IMR-90 (cell line): ENCODE measurements around the gene LRRC4C. TPM values are rescaled to one million over a fixed set of nuclear protein-coding genes. Genes with fewer than 3 reads are reported as not detected.

Source experiments
- ATAC-seq: fragments of 200-7000 bp; cut with Tn5 transposase; 2 replicates; pipeline ENCODE4 v1.9.1; 2020; ENCODE audit warnings: low read depth, mild to moderate bottlenecking, moderate library complexity
- BruUV-seq: library from RNA; stranded (reverse); fragments of 400-500 nt; replicated peaks from 2 replicates; lab custom pipeline; 2021; lab: Mats Ljungman, UMichigan
- CTCF ChIA-PET: fragments of 300-600 bp; formaldehyde crosslinking; extraction: SDS; loops from one replicate; lab custom pipeline; 2021; ENCODE audit warnings: antibody characterized with exemption; lab: Yijun Ruan, JAX
- POLR2A ChIA-PET: fragments of 300-600 bp; sonication (Branson Sonifier 250); formaldehyde crosslinking; loops from one replicate; lab custom pipeline; 2022; ENCODE audit warnings: antibody characterized with exemption; ENCODE audit not compliant: unreplicated experiment; lab: Charles Lee
- DNase-seq: peaks from one replicate; pipeline ENCODE4 v3.0.0; 2013
- H2AFZ ChIP-seq: replicated peaks from 2 replicates; pipeline ENCODE3; 2013; ENCODE audit warnings: low read length, mild to moderate bottlenecking; ENCODE audit not compliant: poor library complexity
- H2AK5ac ChIP-seq: 2 replicates; pipeline ENCODE4 v1.6.1; 2013; ENCODE audit warnings: low read depth, low read length, inconsistent platforms
- H2AK9ac ChIP-seq: replicated peaks from 2 replicates; pipeline ENCODE3; 2013; ENCODE audit warnings: mild to moderate bottlenecking, low read depth, low read length, moderate library complexity; ENCODE audit not compliant: poor library complexity
- H2BK120ac ChIP-seq: 2 replicates; pipeline ENCODE4 v1.6.1; 2013; ENCODE audit warnings: low read depth, low read length, inconsistent platforms
- H2BK15ac ChIP-seq: 3 replicates; pipeline ENCODE4 v1.6.1; 2013; ENCODE audit warnings: low read depth, low read length, inconsistent platforms
- H2BK20ac ChIP-seq: 2 replicates; pipeline ENCODE4 v1.6.1; 2013; ENCODE audit warnings: low read depth, mild to moderate bottlenecking, inconsistent platforms, low read length, moderate library complexity
- H2BK5ac ChIP-seq: 2 replicates; pipeline ENCODE4 v1.6.1; 2013; ENCODE audit warnings: mild to moderate bottlenecking, low read depth, low read length, inconsistent platforms; ENCODE audit not compliant: poor library complexity, severe bottlenecking
- H3K14ac ChIP-seq: replicated peaks from 2 replicates; pipeline ENCODE4 v1.6.1; 2013; ENCODE audit warnings: low read depth, low read length, inconsistent platforms
- H3K18ac ChIP-seq: 2 replicates; pipeline ENCODE4 v1.6.1; 2013; ENCODE audit warnings: low read depth, low read length, control low read depth
- H3K23ac ChIP-seq: 2 replicates; pipeline ENCODE4 v1.6.1; 2013; ENCODE audit warnings: low read depth, low read length, inconsistent platforms
- H3K27ac ChIP-seq: 2 replicates; pipeline ENCODE4 v1.5.1; 2013; ENCODE audit warnings: mild to moderate bottlenecking, control low read depth, low read length; ENCODE audit not compliant: insufficient read depth
- H3K27me3 ChIP-seq: 2 replicates; pipeline ENCODE4 v1.6.1; 2013; ENCODE audit warnings: low read length; ENCODE audit not compliant: control insufficient read depth, insufficient read depth
- H3K36me3 ChIP-seq: 2 replicates; pipeline ENCODE4 v1.6.1; 2013; ENCODE audit warnings: low read length, mixed read lengths; ENCODE audit not compliant: control insufficient read depth, insufficient read depth
- H3K4ac ChIP-seq: 2 replicates; pipeline ENCODE4 v1.6.1; 2013; ENCODE audit warnings: low read depth, low read length, inconsistent platforms
- H3K4me1 ChIP-seq: 2 replicates; pipeline ENCODE4 v1.6.1; 2013; ENCODE audit warnings: low read length, mixed read lengths; ENCODE audit not compliant: control insufficient read depth, insufficient read depth
- H3K4me2 ChIP-seq: 2 replicates; pipeline ENCODE4 v1.6.1; 2013; ENCODE audit warnings: low read depth, mild to moderate bottlenecking, control low read depth, low read length, moderate library complexity
- H3K4me3 ChIP-seq: 2 replicates; pipeline ENCODE4 v1.5.1; 2013; ENCODE audit warnings: low read depth, mild to moderate bottlenecking, control low read depth, low read length, moderate library complexity; ENCODE audit not compliant: insufficient read depth
- H3K56ac ChIP-seq: 2 replicates; pipeline ENCODE4 v1.6.1; 2013; ENCODE audit warnings: low read length, inconsistent platforms; ENCODE audit not compliant: insufficient read depth; ENCODE audit errors: extremely low read depth
- H3K79me1 ChIP-seq, 2 experiments: 2 replicates each; pipeline ENCODE4 v1.6.1; 2013; ENCODE audit warnings: low read length in 2 of 2, inconsistent platforms in 1 of 2, low read depth in 1 of 2
- H3K9ac ChIP-seq: 2 replicates; pipeline ENCODE4 v1.6.1; 2013; ENCODE audit warnings: low read depth, low read length, control low read depth
- H3K9me1 ChIP-seq: 2 replicates; pipeline ENCODE4 v1.6.1; 2013; ENCODE audit warnings: low read length, inconsistent platforms; ENCODE audit not compliant: insufficient read depth
- H3K9me3 ChIP-seq: 2 replicates; pipeline ENCODE4 v1.6.1; 2013; ENCODE audit warnings: low read length; ENCODE audit not compliant: control insufficient read depth, insufficient read depth
- H4K20me1 ChIP-seq: 2 replicates; pipeline ENCODE4 v1.6.1; 2013; ENCODE audit warnings: low read length, inconsistent platforms; ENCODE audit not compliant: insufficient read depth
- H4K5ac ChIP-seq: 2 replicates; pipeline ENCODE4 v1.6.1; 2013; ENCODE audit warnings: mild to moderate bottlenecking, low read depth, low read length, control low read depth
- H4K8ac ChIP-seq, 2 experiments: 2 replicates each; pipeline ENCODE4 v1.6.1; 2013; ENCODE audit warnings: low read depth in 2 of 2, low read length in 2 of 2, control low read depth in 1 of 2, inconsistent platforms in 1 of 2
- H4K91ac ChIP-seq: 2 replicates; pipeline ENCODE4 v1.6.1; 2013; ENCODE audit warnings: low read depth, low read length, inconsistent platforms; ENCODE audit not compliant: insufficient read depth
- BHLHE40 ChIP-seq: fragments of 150-350 bp; IDR thresholded peaks from 2 replicates; pipeline ENCODE4 v1.6.1; 2016; ENCODE audit warnings: mild to moderate bottlenecking, low read depth, low read length
- FOS ChIP-seq: fragments of 150-350 bp; IDR thresholded peaks from 2 replicates; pipeline ENCODE4 v1.6.1; 2016; ENCODE audit warnings: low read depth, low read length
- MXI1 ChIP-seq: IDR thresholded peaks from 2 replicates; pipeline ENCODE4 v1.6.1; 2012; ENCODE audit warnings: low read depth, mild to moderate bottlenecking, low read length, moderate library complexity, borderline replicate concordance
- WGBS, 2 experiments: methylation state at CpG; one replicate each; pipeline versions ENCODE4 v1.1.5 to v1.1.7; 2013; ENCODE audit warnings: missing lambda C conversion rate in 2 of 2; ENCODE audit not compliant: insufficient read length in 1 of 2; ENCODE audit errors: extremely low coverage in 2 of 2; 5-methylcytosine and 5-hydroxymethylcytosine counted together
- dilution Hi-C: fragments of 300-500 bp; cut with HindIII; formaldehyde crosslinking; loops from one replicate; pipeline ENCODE4 v1.14.3; 2018; ENCODE audit warnings: low sequenced_read_pairs; ENCODE audit not compliant: unreplicated experiment
- in situ Hi-C: fragments of 300-500 bp; cut with MboI; formaldehyde crosslinking; loops from 3 replicates; pipeline ENCODE4 v1.14.3; 2019; ENCODE audit warnings: low sequenced_read_pairs, inconsistent platforms, mixed read lengths
- intact Hi-C: fragments of 100-400 bp; cut with micrococcal nuclease; formaldehyde crosslinking; loops from 2 replicates; pipeline ENCODE4 v1.10.0; 2022
- polyA plus RNA-seq, 3 experiments: library from polyadenylated mRNA; depleted of rRNA; stranded (reverse); fragments of >200 nt; gene quantifications; 2 replicates each; pipeline ENCODE4 v1.2.3, GENCODE V29; 2012; ENCODE audit warnings: low replicate concordance in 1 of 3
- total RNA-seq: library from RNA; depleted of rRNA; stranded (reverse); fragments of >200 nt; gene quantifications from 2 replicates; pipeline ENCODE4 v1.2.3, GENCODE V29; 2012
- TF ChIP-seq, protein P1 (sequence below): conservative IDR thresholded peaks from 2 replicates; pipeline ENCODE4 v1.5.1; 2012; ENCODE audit warnings: mild to moderate bottlenecking, low read depth, low read length, improper control_type of control experiment

LRRC4C gene
- total and polyA plus RNA-seq, 2 of the 4 experiments (the other 2 are of a cell fraction), result under 0.01 to 0.03 TPM

GRCh38 chr11:40134820-40135570, 1324.5 kb downstream of the LRRC4C start:
- ChIA-PET CTCF (no interaction called here), POLR2A (no interaction called here)
- H3K9ac ChIP-seq, result no peak overlapping the region
- no peaks in the 10 kb centered on the region for H3K36me3 ChIP-seq
- no peak overlapping the region for H4K5ac ChIP-seq
- no peaks in the 10 kb centered on the region for H3K27me3 ChIP-seq
- TF ChIP-seq FOS, result no peak
- no peak for TF ChIP-seq MXI1
- TF ChIP-seq, protein P1, sequence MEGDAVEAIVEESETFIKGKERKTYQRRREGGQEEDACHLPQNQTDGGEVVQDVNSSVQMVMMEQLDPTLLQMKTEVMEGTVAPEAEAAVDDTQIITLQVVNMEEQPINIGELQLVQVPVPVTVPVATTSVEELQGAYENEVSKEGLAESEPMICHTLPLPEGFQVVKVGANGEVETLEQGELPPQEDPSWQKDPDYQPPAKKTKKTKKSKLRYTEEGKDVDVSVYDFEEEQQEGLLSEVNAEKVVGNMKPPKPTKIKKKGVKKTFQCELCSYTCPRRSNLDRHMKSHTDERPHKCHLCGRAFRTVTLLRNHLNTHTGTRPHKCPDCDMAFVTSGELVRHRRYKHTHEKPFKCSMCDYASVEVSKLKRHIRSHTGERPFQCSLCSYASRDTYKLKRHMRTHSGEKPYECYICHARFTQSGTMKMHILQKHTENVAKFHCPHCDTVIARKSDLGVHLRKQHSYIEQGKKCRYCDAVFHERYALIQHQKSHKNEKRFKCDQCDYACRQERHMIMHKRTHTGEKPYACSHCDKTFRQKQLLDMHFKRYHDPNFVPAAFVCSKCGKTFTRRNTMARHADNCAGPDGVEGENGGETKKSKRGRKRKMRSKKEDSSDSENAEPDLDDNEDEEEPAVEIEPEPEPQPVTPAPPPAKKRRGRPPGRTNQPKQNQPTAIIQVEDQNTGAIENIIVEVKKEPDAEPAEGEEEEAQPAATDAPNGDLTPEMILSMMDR, result no peak
- TF ChIP-seq BHLHE40, result no peak
- H3K79me1 ChIP-seq, result no peaks in the 10 kb centered on the region
- no peak overlapping the region for H3K14ac ChIP-seq
- no peaks in the 10 kb centered on the region for H3K9me3 ChIP-seq
- no peaks in the 10 kb centered on the region for H3K9me1 ChIP-seq
- H3K4me1 ChIP-seq, result no peaks in the 10 kb centered on the region
- in situ Hi-C loops, result no loop called here
- H3K23ac ChIP-seq, result no peak overlapping the region
- DNase-seq (no peak), ATAC-seq (no peak)
- intact Hi-C loops, result no loop called here
- H3K4me3 ChIP-seq, result no peak overlapping the region
- no peak overlapping the region for H2BK120ac ChIP-seq
- H2BK15ac ChIP-seq, result no peak overlapping the region
- H3K18ac ChIP-seq, result no peak overlapping the region
- H4K91ac ChIP-seq, result no peak overlapping the region
- H3K4me2 ChIP-seq, result no peak overlapping the region
- H2AFZ ChIP-seq, result no peak overlapping the region
- no peak overlapping the region for H2AK9ac ChIP-seq
- no peak overlapping the region for H2BK5ac ChIP-seq
- H2AK5ac ChIP-seq, result no peak overlapping the region
- no peaks in the 10 kb centered on the region for H4K20me1 ChIP-seq
- dilution Hi-C loops, result no loop called here
- no TSS peak for BruUV-seq
- no peak overlapping the region for H3K27ac ChIP-seq
- H2BK20ac ChIP-seq, result no peak overlapping the region
- no peak overlapping the region for H3K4ac ChIP-seq
- WGBS, 2 experiments, result no CpG with 5 or more reads among the region's 1 CpG
- H3K56ac ChIP-seq, result no peak overlapping the region
- H4K8ac ChIP-seq, result no peak overlapping the region
